ENCODE results near the gene SLAIN2.

The SLAIN2 gene

DNA sequence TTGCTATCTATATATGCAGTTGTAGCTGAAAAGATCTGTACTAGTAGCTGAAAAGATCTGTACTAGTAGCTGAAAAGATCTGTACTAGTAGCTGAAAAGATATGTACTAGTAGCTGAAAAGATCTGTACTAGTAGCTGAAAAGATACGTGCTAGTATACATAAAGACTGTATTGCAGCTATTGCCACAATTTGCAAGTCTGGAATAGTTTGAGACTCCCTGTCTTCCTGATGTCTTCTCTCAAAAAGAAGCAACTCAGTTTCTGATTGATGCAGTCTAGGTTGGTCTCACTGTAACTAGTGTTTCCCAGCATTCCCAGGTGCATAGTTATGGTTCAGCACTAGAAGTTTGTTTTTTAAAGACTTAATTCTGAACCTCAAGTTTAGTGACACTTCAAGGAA, 15.0 kb downstream of the SLAIN2 start:
- no peak overlapping the region for H3K27ac ChIP-seq
- TF ChIP-seq, protein P1, sequence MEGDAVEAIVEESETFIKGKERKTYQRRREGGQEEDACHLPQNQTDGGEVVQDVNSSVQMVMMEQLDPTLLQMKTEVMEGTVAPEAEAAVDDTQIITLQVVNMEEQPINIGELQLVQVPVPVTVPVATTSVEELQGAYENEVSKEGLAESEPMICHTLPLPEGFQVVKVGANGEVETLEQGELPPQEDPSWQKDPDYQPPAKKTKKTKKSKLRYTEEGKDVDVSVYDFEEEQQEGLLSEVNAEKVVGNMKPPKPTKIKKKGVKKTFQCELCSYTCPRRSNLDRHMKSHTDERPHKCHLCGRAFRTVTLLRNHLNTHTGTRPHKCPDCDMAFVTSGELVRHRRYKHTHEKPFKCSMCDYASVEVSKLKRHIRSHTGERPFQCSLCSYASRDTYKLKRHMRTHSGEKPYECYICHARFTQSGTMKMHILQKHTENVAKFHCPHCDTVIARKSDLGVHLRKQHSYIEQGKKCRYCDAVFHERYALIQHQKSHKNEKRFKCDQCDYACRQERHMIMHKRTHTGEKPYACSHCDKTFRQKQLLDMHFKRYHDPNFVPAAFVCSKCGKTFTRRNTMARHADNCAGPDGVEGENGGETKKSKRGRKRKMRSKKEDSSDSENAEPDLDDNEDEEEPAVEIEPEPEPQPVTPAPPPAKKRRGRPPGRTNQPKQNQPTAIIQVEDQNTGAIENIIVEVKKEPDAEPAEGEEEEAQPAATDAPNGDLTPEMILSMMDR (conservative IDR thresholded peaks at IDR 0.05): no peak
- no peak for TF ChIP-seq ZFX (IDR thresholded peaks at IDR 0.05)

DNA sequence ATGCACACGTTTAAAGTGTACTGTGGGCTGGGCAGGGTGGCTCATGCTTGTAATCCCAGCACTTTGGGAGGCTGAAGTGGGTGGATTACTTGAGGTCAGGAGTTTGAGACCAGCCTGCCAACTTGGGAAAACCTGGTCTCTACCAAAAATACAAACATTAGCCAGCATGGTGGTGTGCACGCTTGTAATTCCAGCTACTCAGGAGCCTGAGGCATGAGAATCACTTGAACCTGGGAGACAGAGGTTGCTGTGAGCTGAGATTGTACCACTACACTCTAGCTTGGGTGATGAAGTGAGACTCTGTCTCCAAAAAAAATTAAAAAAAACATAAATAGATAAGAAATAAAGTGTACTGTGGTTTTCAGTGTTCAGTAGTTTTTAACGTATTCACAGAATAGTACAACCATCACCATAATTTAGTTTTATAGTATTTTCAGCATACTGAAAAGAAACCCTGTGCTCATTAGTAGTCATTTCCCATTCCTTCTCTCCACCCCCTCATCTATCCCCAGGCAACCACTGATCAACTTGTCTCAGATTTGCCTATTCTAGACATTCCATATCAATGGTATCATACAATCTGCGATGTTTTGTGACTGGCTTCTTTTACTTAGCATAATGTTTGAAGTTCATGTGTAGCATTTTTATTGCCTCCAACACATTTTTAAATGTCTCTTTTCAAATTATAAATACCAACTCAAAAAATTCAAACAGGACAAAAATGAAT, 19.1 kb downstream of the SLAIN2 start:
- TF ChIP-seq, protein P1 (conservative IDR thresholded peaks at IDR 0.05): no peak
- TF ChIP-seq ZFX (IDR thresholded peaks at IDR 0.05): no peak
- H3K27ac ChIP-seq: no peak overlapping the region

DNA sequence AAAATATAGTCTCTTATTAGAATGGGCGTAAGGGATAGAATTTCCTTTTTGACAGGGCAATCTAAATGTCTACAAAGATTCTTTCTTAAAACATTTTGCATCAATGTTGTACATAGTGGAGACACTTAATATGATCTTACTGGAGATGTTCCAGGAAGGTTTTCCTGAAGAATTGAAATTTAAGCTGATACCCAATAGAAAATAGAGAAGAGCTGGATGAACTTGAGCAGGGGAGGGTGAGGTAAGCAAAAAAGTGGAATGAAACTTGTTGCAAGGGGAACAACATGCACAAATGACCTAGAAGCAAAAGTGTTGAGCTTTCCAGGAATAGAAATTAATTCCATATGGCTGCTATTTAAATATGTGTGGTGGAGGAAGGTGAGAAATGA, 19.7 kb downstream of the SLAIN2 start:
- H3K27ac ChIP-seq: no peak overlapping the region
- no peak for TF ChIP-seq ZFX (IDR thresholded peaks at IDR 0.05)
- TF ChIP-seq, protein P1 (conservative IDR thresholded peaks at IDR 0.05): no peak

DNA sequence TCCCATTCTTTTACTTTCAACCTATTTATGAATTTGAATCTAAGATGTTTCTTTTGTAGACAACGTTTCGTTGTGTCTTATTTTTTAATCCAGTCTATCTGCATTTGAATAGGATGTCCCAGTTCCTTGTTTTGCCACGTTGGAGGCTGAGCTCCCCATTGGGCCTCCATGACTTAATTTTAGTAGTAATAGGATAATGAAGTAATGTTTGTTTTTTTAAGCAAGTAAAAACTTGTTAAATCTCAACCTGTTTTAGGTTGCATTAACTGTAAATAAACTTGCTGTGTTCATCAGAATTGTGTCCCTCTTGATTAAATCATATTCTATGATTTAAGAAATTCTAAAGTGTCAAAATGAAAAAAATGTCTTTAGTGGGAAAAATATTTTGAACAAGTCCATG, 25.3 kb downstream of the SLAIN2 start:
- no peak overlapping the region for H3K27ac ChIP-seq
- TF ChIP-seq, protein P1 (conservative IDR thresholded peaks at IDR 0.05): no peak

DNA sequence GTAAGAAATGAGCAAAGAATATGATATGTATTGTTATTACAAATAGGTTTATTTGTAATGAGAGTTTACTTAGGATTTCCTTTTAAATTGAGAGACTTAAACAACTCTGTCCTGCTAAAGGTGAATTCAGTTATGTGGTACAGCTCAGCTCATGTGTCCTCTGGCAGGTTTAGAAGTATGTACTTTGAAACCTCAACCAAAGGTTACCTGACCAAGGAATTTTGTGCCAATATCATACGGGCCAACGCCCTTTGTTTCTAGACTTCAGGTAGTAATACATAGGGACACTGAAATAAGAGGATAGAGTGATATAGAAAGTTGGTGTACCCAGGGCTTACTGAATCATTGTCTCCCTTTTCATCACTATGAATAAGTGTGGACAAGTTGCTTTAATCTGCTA, 25.7 kb downstream of the SLAIN2 start:
- H3K27ac ChIP-seq: no peak overlapping the region
- TF ChIP-seq ZFX (IDR thresholded peaks at IDR 0.05): no peak
- TF ChIP-seq, protein P1 (conservative IDR thresholded peaks at IDR 0.05): no peak

- TF ChIP-seq ZFX (IDR thresholded peaks at IDR 0.05): no peak
- TF ChIP-seq, protein P1 (conservative IDR thresholded peaks at IDR 0.05): no peak
- no peak overlapping the region for H3K27ac ChIP-seq
Observed at GRCh38 chr4:48368389-48368788, 27.1 kb downstream of the SLAIN2 start.

GRCh38 chr4:48369248-48369647, 27.9 kb downstream of the SLAIN2 start:
- no peak overlapping the region for H3K27ac ChIP-seq
- TF ChIP-seq ZFX (IDR thresholded peaks at IDR 0.05): no peak
- TF ChIP-seq, protein P1 (conservative IDR thresholded peaks at IDR 0.05): no peak
